ENCODE results near the gene PRRC2B.

The PRRC2B gene

DNA sequence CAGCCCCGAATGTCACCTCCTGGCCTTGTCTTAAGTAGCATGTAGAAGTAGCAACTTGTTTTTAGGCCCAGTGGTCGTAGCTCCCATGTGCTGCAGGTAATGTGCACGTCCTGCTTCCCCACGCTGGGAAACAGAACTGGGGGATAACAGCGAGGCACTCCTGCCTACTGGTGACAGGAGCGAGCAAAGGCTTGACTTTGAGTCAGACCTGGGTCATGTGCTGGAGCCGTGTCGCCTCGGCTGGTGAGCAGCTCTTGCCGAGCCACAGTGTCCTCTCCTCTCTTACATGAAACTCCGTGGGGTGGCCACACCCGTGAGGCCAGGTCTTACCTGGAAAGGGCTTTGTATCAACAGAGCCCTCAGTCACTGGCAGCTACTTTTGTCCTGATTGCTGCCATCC, 91.3 kb downstream of the PRRC2B start:
- TF ChIP-seq, protein P1, sequence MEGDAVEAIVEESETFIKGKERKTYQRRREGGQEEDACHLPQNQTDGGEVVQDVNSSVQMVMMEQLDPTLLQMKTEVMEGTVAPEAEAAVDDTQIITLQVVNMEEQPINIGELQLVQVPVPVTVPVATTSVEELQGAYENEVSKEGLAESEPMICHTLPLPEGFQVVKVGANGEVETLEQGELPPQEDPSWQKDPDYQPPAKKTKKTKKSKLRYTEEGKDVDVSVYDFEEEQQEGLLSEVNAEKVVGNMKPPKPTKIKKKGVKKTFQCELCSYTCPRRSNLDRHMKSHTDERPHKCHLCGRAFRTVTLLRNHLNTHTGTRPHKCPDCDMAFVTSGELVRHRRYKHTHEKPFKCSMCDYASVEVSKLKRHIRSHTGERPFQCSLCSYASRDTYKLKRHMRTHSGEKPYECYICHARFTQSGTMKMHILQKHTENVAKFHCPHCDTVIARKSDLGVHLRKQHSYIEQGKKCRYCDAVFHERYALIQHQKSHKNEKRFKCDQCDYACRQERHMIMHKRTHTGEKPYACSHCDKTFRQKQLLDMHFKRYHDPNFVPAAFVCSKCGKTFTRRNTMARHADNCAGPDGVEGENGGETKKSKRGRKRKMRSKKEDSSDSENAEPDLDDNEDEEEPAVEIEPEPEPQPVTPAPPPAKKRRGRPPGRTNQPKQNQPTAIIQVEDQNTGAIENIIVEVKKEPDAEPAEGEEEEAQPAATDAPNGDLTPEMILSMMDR (IDR thresholded peaks at IDR 0.05; ENCODE audit: borderline replicate concordance, insufficient read depth, low read depth, low read length), result no peak
- H3K4me3 ChIP-seq (ENCODE audit: low read depth, low read length), result no peak overlapping the region

DNA sequence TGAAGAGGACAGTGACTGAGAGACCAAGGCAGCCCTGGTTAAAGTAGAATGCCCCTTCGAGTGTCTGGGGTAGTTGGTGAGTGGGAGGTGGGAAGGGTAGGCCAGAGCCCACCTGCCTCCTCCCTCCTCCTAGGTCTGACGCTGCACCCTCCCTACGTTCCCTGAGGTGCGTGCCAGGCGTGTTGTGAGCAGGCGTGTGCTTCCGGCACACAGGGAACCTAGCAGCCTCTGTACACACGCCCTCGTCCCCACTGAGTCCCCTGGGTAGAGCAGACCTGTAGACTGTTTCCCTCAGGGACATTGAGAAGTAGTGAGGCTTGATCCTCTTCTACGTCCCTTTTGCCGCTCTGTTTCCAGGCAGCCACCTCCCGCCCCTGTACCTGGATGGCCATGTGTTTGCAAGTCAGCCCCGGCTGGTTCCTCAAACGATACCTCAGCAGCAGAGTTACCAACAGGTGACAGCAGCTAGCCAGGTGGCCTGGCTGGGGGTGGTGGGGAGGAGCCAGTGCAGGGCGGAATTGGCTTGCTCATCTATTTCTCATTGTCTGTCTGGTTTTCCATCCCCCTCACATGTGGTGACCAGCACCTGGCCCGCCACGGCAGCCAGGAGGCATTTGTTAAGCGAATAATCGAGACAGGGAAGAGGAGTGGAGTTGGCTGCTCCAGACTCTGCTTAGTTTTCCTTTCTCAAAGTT, 92.0 kb downstream of the PRRC2B start:
- TF ChIP-seq, protein P1 (IDR thresholded peaks at IDR 0.05; ENCODE audit: borderline replicate concordance, insufficient read depth, low read depth, low read length), result no peak
- no peak overlapping the region for H3K4me3 ChIP-seq (ENCODE audit: low read depth, low read length)

DNA sequence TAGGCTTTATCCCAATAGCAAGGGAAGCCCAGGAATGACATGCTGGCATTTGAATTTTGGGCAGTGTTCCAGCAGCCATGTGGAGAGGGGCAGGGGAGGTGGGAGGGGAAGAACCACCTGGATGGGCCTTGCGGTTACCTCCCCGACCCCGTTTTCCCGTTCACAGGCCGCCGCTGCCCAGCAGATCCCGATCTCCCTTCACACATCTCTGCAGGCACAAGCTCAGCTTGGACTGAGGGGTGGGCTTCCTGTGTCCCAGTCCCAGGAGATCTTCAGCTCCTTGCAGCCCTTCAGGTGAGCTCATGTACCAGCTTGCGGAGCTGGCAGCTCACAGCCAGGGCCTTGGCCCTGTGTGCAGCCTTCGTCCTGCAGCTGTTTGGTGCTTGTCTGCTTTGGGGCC, 93.1 kb downstream of the PRRC2B start:
- TF ChIP-seq, protein P1 (IDR thresholded peaks at IDR 0.05; ENCODE audit: borderline replicate concordance, insufficient read depth, low read depth, low read length), result no peak
- H3K4me3 ChIP-seq (ENCODE audit: low read depth, low read length), result no peak overlapping the region

DNA sequence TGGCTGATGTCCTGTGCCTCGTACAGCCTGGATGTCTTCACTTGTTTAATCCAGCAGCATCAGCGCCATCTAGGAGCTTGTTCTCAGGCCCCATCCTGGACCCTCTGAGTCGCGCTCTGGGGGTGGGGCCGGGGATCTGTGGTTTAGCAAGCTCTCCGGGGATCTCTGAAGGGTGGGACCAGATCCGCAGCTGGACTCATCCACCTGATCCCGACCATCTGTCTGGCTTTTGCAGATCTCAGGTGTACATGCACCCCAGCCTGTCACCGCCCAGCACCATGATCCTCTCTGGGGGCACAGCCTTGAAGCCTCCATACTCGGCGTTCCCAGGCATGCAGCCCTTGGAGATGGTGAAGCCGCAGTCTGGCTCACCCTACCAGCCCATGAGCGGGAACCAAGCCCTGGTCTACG, 93.7 kb downstream of the PRRC2B start:
- H3K4me3 ChIP-seq (ENCODE audit: low read depth, low read length), result no peak overlapping the region
- TF ChIP-seq, protein P1 (IDR thresholded peaks at IDR 0.05; ENCODE audit: borderline replicate concordance, insufficient read depth, low read depth, low read length), result no peak

DNA sequence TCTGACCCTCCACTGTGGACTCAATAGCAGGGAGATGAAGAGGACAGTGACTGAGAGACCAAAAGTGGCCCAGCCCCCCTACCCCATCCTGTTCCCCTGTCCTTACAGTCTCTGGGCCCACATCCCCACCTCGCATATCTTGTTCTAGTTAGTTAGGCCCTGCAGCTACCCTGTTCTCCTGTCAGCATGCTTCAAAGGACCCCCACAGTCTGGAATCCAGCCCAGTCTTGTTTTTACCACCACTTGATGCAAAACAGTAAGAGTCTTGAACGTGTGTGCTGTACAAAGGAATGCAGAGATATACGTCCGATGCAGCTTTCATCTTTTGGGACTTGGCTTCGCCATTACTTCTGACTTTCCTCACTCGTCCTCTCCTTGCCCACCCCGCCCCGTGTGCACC, 96.6 kb downstream of the PRRC2B start:
- H3K4me3 ChIP-seq (ENCODE audit: low read depth, low read length), result no peak overlapping the region

DNA sequence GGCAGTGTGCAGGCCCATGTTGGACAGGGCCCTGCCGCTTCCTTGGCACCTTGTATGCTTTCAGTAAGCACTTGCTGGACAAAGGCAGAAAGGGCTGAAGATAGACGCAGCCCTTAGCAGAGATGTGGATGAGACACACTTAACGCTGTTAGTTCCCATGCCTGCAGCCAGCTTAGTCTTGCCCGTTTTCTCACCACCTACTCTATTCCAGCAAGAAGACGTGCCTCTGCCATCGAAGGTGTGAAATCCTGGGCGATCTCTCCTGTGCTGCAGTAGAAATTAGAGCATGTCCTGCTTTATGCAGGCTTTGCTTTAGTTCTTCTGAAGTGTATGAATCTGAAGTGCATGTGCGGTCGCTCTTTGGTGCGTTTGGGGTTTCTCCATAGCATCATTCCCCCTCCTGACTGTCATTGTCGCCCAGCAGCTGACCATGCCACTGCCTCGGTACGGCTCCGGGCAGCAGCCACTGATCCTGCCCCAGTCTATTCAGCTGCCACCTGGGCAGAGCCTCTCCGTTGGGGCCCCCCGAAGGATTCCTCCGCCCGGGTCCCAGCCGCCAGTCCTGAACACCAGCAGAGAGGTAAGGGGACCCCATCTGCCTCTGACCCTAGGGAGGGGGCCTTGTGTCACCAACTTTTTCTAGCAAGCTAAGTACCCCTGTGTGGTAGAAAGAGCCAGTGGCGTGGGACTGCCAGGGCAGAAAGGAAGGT, 97.3 kb downstream of the PRRC2B start:
- TF ChIP-seq, protein P1 (IDR thresholded peaks at IDR 0.05; ENCODE audit: borderline replicate concordance, insufficient read depth, low read depth, low read length), result no peak
- no peak overlapping the region for H3K4me3 ChIP-seq (ENCODE audit: low read depth, low read length)

More for the DNA sequence above, 96.6 kb downstream of the PRRC2B start:
- TF ChIP-seq, protein P1 (IDR thresholded peaks at IDR 0.05; ENCODE audit: borderline replicate concordance, insufficient read depth, low read depth, low read length), result no peak

DNA sequence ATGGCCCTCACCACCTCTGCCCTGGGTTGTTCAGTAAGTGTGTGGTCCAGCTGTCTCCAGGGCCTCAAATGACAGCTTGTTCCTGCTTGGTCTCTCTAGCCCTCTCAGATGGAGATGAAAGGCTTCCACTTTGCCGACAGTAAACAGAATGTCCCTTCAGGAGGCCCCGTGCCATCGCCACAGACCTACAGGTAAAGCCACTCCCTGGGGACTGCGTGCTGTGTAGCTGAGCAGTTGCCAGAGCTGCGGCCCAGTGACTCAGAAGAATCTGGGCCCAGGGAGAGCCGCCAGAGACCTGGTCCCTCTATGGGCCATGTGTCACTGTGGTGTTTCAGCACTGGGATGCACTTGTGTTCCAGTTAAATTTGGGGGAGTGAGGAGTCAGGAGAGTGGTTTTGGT, 98.2 kb downstream of the PRRC2B start:
- no peak overlapping the region for H3K4me3 ChIP-seq (ENCODE audit: low read depth, low read length)
- TF ChIP-seq, protein P1 (IDR thresholded peaks at IDR 0.05; ENCODE audit: borderline replicate concordance, insufficient read depth, low read depth, low read length), result no peak

All from GM12875 (cell line).